Astrocyte (in vitro differentiated cells and primary cell): Measurements from ENCODE around the gene SLC12A4.

ENCODE experiments used
- EZH2 ChIP-seq: IDR thresholded peaks from 2 replicates; pipeline ENCODE4 v1.6.1; 2012; ENCODE audit warnings: mild to moderate bottlenecking, low read length, inconsistent platforms; ENCODE audit not compliant: insufficient read depth
- TF ChIP-seq, protein P1 (sequence below): IDR thresholded peaks from 2 replicates; pipeline ENCODE4 v1.5.1; 2011; ENCODE audit warnings: low read depth, mild to moderate bottlenecking, inconsistent platforms, low read length, moderate library complexity; ENCODE audit not compliant: insufficient read depth

DNA sequence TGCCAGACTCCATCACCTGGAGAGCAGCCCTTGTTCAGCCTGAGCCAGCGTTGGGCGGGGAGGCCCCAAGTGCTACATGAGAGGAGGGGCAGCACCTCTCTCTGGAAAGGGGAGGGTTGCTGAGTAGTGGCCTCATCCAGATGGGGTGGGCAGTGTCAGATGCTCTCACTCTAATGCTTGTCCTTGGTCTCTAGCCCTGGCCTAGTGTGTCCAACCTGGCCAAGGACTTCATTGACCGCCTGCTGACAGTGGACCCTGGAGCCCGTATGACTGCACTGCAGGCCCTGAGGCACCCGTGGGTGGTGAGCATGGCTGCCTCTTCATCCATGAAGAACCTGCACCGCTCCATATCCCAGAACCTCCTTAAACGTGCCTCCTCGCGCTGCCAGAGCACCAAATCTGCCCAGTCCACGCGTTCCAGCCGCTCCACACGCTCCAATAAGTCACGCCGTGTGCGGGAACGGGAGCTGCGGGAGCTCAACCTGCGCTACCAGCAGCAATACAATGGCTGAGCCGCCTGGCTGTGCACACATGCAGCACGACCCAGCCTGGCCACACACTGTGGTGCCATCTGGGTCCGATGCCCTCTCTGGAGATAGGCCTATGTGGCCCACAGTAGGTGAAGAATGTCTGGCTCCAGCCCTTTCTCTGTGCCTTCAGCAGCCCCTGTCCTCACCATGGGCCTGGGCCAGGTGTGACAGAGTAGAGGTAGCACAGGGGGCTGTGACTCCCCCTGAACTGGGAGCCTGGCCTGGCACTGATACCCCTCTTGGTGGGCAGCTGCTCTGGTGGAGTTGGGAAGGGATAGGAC lies 41.1 kb downstream of the SLC12A4 start:
- TF ChIP-seq, protein P1, sequence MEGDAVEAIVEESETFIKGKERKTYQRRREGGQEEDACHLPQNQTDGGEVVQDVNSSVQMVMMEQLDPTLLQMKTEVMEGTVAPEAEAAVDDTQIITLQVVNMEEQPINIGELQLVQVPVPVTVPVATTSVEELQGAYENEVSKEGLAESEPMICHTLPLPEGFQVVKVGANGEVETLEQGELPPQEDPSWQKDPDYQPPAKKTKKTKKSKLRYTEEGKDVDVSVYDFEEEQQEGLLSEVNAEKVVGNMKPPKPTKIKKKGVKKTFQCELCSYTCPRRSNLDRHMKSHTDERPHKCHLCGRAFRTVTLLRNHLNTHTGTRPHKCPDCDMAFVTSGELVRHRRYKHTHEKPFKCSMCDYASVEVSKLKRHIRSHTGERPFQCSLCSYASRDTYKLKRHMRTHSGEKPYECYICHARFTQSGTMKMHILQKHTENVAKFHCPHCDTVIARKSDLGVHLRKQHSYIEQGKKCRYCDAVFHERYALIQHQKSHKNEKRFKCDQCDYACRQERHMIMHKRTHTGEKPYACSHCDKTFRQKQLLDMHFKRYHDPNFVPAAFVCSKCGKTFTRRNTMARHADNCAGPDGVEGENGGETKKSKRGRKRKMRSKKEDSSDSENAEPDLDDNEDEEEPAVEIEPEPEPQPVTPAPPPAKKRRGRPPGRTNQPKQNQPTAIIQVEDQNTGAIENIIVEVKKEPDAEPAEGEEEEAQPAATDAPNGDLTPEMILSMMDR: no peak
- TF ChIP-seq EZH2: no peak
